AG09319 (cell line): Measurements from ENCODE around the gene PCK1.

Experiments
- DNase-seq: peaks from one replicate; pipeline ENCODE4 v3.0.0-alpha.2; 2010; ENCODE audit warnings: low read depth; ENCODE audit errors: extremely low read depth
- CTCF ChIP-seq: IDR thresholded peaks from 2 replicates; pipeline ENCODE4 v1.5.1; 2011; ENCODE audit warnings: low read depth, mild to moderate bottlenecking, inconsistent platforms, low read length, moderate library complexity

PCK1 gene

GRCh38 chr20:57600320-57601210 lies 39.7 kb downstream of the PCK1 start:
- no peak for DNase-seq
- TF ChIP-seq CTCF: no peak

GRCh38 chr20:57601211-57601570 lies 40.3 kb downstream of the PCK1 start:
- no peak for DNase-seq
- TF ChIP-seq CTCF: no peak

- TF ChIP-seq CTCF: no peak
- DNase-seq: no peak
Measured at GRCh38 chr20:57601737-57602136, 40.8 kb downstream of the PCK1 start.

- TF ChIP-seq CTCF: no peak
- no peak for DNase-seq
Measured at GRCh38 chr20:57603120-57603519, 42.2 kb downstream of the PCK1 start.

GRCh38 chr20:57605045-57605444 lies 44.1 kb downstream of the PCK1 start:
- TF ChIP-seq CTCF: no peak
- no peak for DNase-seq

- no peak for DNase-seq
- TF ChIP-seq CTCF: no peak
Measured at GRCh38 chr20:57605878-57606277, 45.0 kb downstream of the PCK1 start.

GRCh38 chr20:57608516-57608915 lies 47.6 kb downstream of the PCK1 start:
- TF ChIP-seq CTCF: no peak
- no peak for DNase-seq
